Trophoblast cell (in vitro differentiated cells and primary cell): ENCODE data around the gene ANXA7.
A peak's percentile ranks its signal among the peaks of the same experiment; 100 is the strongest.

Experiments used
- DNase-seq, 2 donors: peaks; one replicate each; pipeline ENCODE4 v3.0.0-alpha.2; 2016
- H2AFZ ChIP-seq: 2 replicates; pipeline ENCODE4 v1.6.1; 2013; ENCODE audit warnings: low read length, moderate library complexity, mild to moderate bottlenecking; ENCODE audit not compliant: insufficient read depth, poor library complexity
- H2AK5ac ChIP-seq: 2 replicates; pipeline ENCODE4 v1.6.1; 2013; ENCODE audit warnings: mild to moderate bottlenecking, low read length
- H2BK120ac ChIP-seq: 2 replicates; pipeline ENCODE4 v1.6.1; 2013; ENCODE audit warnings: low read length, mild to moderate bottlenecking, moderate library complexity; ENCODE audit not compliant: insufficient read depth, poor library complexity
- H2BK12ac ChIP-seq: 2 replicates; pipeline ENCODE4 v1.6.1; 2013; ENCODE audit warnings: mild to moderate bottlenecking, low read length, moderate library complexity
- H2BK5ac ChIP-seq: 2 replicates; pipeline ENCODE4 v1.6.1; 2013; ENCODE audit warnings: low read length, low read depth, moderate library complexity, mild to moderate bottlenecking; ENCODE audit not compliant: poor library complexity
- H3K14ac ChIP-seq: 2 replicates; pipeline ENCODE4 v1.6.1; 2013; ENCODE audit warnings: mild to moderate bottlenecking, low read length
- H3K18ac ChIP-seq: 2 replicates; pipeline ENCODE4 v1.6.1; 2013; ENCODE audit warnings: mild to moderate bottlenecking, low read length
- H3K23ac ChIP-seq: 2 replicates; pipeline ENCODE4 v1.6.1; 2013; ENCODE audit warnings: low read length
- H3K27ac ChIP-seq: 2 replicates; pipeline ENCODE4 v1.5.1; 2013; ENCODE audit warnings: low read depth, mild to moderate bottlenecking, inconsistent platforms, low read length, moderate library complexity
- H3K27me3 ChIP-seq: 2 replicates; pipeline ENCODE4 v1.6.1; 2013; ENCODE audit warnings: inconsistent platforms, mild to moderate bottlenecking, low read length, moderate library complexity; ENCODE audit not compliant: insufficient read depth
- H3K36me3 ChIP-seq, 2 experiments: 1 replicate in 1 of 2; 2 replicates in 1 of 2; pipeline ENCODE4 v1.6.1; 2013; ENCODE audit warnings: low read length in 2 of 2, mild to moderate bottlenecking in 2 of 2, moderate library complexity in 1 of 2; ENCODE audit not compliant: insufficient read depth in 2 of 2, control insufficient read depth in 1 of 2
- H3K4ac ChIP-seq: 2 replicates; pipeline ENCODE4 v1.6.1; 2013; ENCODE audit warnings: low read depth, mild to moderate bottlenecking, low read length, moderate library complexity
- H3K4me1 ChIP-seq, 2 experiments: 1 replicate in 1 of 2; 2 replicates in 1 of 2; pipeline ENCODE4 v1.6.1; 2013; ENCODE audit warnings: low read length in 2 of 2, mild to moderate bottlenecking in 2 of 2, moderate library complexity in 1 of 2; ENCODE audit not compliant: insufficient read depth in 2 of 2, control insufficient read depth in 1 of 2
- H3K4me2 ChIP-seq: 2 replicates; pipeline ENCODE4 v1.6.1; 2013; ENCODE audit warnings: inconsistent platforms, mild to moderate bottlenecking, low read length, moderate library complexity
- H3K4me3 ChIP-seq: 2 replicates; pipeline ENCODE4 v1.5.1; 2013; ENCODE audit warnings: mild to moderate bottlenecking, low read depth, low read length, inconsistent platforms
- H3K79me1 ChIP-seq: one replicate; pipeline ENCODE4 v1.6.1; 2013; ENCODE audit warnings: low read length
- H3K79me2 ChIP-seq: 2 replicates; pipeline ENCODE4 v1.6.1; 2013; ENCODE audit warnings: low read length, mild to moderate bottlenecking; ENCODE audit not compliant: control insufficient read depth, insufficient read depth, poor library complexity
- H3K9ac ChIP-seq: 2 replicates; pipeline ENCODE4 v1.6.1; 2013; ENCODE audit warnings: mild to moderate bottlenecking, low read length
- H3K9me3 ChIP-seq: 2 replicates; pipeline ENCODE4 v1.6.1; 2013; ENCODE audit warnings: low read depth, mild to moderate bottlenecking, control low read depth, inconsistent platforms, low read length; ENCODE audit not compliant: insufficient read depth
- H4K12ac ChIP-seq: 2 replicates; pipeline ENCODE4 v1.6.1; 2013; ENCODE audit warnings: low read depth, mild to moderate bottlenecking, low read length, moderate library complexity
- H4K8ac ChIP-seq: 2 replicates; pipeline ENCODE4 v1.6.1; 2013; ENCODE audit warnings: low read depth, mild to moderate bottlenecking, low read length, moderate library complexity
- H4K91ac ChIP-seq: one replicate; pipeline ENCODE4 v1.6.1; 2013; ENCODE audit warnings: low read depth, mild to moderate bottlenecking, low read length, moderate library complexity
- WGBS: extraction: QIAGEN DNeasy Blood & Tissue Kit; methylation state at CpG from one replicate; pipeline ENCODE4 v1.1.7; 2013; ENCODE audit warnings: missing lambda C conversion rate; ENCODE audit not compliant: insufficient read length, insufficient coverage; ENCODE audit errors: extremely low coverage; 5-methylcytosine and 5-hydroxymethylcytosine counted together

The ANXA7 gene

DNA sequence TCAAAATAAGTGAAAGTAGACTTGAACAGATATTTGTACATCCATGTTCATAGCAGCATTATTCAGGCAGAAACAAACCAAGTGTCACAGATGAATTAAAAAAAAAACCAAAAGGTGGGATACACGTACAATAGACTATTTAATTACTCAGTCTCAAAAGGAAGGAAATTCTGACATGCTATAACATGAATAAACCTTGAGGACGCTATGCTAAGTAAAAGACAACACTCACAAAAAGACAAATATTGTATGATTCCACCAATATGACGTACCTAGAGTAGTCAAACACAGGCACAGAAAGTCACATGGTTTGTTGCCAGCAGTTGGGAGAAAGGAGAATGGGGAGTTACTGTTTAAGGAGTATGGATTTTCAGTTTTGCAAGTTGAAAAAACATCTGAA, 37.2 kb downstream of the ANXA7 start:
- no peak for DNase-seq
- Histone ChIP-seq H2BK5ac (no peak overlapping the region), H3K4me1 (no peaks in the 10 kb centered on the region), H3K27me3 (no peaks in the 10 kb centered on the region), H3K79me2 (no peaks in the 10 kb centered on the region), H2BK120ac (no peak overlapping the region), H3K9ac (no peak overlapping the region), H3K79me1 (no peaks in the 10 kb centered on the region), H3K4me2 (no peak overlapping the region), H3K27ac (no peak overlapping the region), H4K12ac (no peak overlapping the region), H4K91ac (no peak overlapping the region), H3K4ac (no peak overlapping the region), H4K8ac (no peak overlapping the region), H2AK5ac (no peak overlapping the region), H3K4me3 (no peak overlapping the region), H3K14ac (no peak overlapping the region), H3K36me3 (peaks cover 15 to 19% of the 10 kb centered on the region in 2 experiments), H3K18ac (no peak overlapping the region), H2AFZ (no peak overlapping the region), H3K23ac (no peak overlapping the region), H3K9me3 (no peaks in the 10 kb centered on the region), H2BK12ac (no peak overlapping the region)
- no CpG with 5 or more reads among the region's 3 CpGs for WGBS

- Histone ChIP-seq H2AK5ac (no peak overlapping the region), H3K79me2 (no peaks in the 10 kb centered on the region), H3K27me3 (no peaks in the 10 kb centered on the region), H3K36me3 (peaks cover 6 to 7% of the 10 kb centered on the region in 2 experiments), H4K91ac (no peak overlapping the region), H3K4ac (no peak overlapping the region), H3K14ac (no peak overlapping the region), H3K4me1 (no peaks in the 10 kb centered on the region), H3K18ac (no peak overlapping the region), H3K9me3 (no peaks in the 10 kb centered on the region), H2AFZ (no peak overlapping the region), H3K27ac (no peak overlapping the region), H3K79me1 (no peaks in the 10 kb centered on the region), H3K9ac (no peak overlapping the region), H4K12ac (no peak overlapping the region), H3K23ac (no peak overlapping the region), H4K8ac (no peak overlapping the region), H2BK12ac (no peak overlapping the region), H2BK120ac (no peak overlapping the region), H3K4me3 (no peak overlapping the region), H3K4me2 (no peak overlapping the region), H2BK5ac (no peak overlapping the region)
- WGBS = 100% methylated on average over 4 of the region's 4 CpGs
- no peak for DNase-seq
Measured at GRCh38 chr10:73368238-73368637, 45.6 kb downstream of the ANXA7 start.

GRCh38 chr10:73366381-73367298, 47.2 kb downstream of the ANXA7 start:
- H2AFZ ChIP-seq = no peak overlapping the region
- no peak for DNase-seq
- H3K9ac ChIP-seq = peak overlapping the region; percentile 56
- no peak overlapping the region for H2BK12ac ChIP-seq
- no peaks in the 10 kb centered on the region for H3K4me1 ChIP-seq
- H3K14ac ChIP-seq = no peak overlapping the region
- H2BK5ac ChIP-seq = no peak overlapping the region
- H3K4me2 ChIP-seq = no peak overlapping the region
- no peak overlapping the region for H3K4me3 ChIP-seq
- H3K23ac ChIP-seq = no peak overlapping the region
- WGBS = no CpG with 5 or more reads among the region's 6 CpGs
- no peak overlapping the region for H4K91ac ChIP-seq
- no peaks in the 10 kb centered on the region for H3K79me1 ChIP-seq
- H3K27me3 ChIP-seq = no peaks in the 10 kb centered on the region
- H2BK120ac ChIP-seq = no peak overlapping the region
- H3K4ac ChIP-seq = no peak overlapping the region
- H4K8ac ChIP-seq = no peak overlapping the region
- no peak overlapping the region for H3K18ac ChIP-seq
- H3K27ac ChIP-seq = no peak overlapping the region
- H3K79me2 ChIP-seq = no peaks in the 10 kb centered on the region
- no peak overlapping the region for H2AK5ac ChIP-seq
- H3K36me3 ChIP-seq = peaks cover 5 to 6% of the 10 kb centered on the region in 2 experiments
- H3K9me3 ChIP-seq = no peaks in the 10 kb centered on the region
- no peak overlapping the region for H4K12ac ChIP-seq

- no peak overlapping the region for H2AK5ac ChIP-seq
- no CpG with 5 or more reads among the region's 3 CpGs for WGBS
- H2BK120ac ChIP-seq = no peak overlapping the region
- no peak overlapping the region for H3K4me2 ChIP-seq
- H2AFZ ChIP-seq = no peak overlapping the region
- H3K27me3 ChIP-seq = no peaks in the 10 kb centered on the region
- H3K79me2 ChIP-seq = no peaks in the 10 kb centered on the region
- no peak overlapping the region for H2BK12ac ChIP-seq
- H3K14ac ChIP-seq = no peak overlapping the region
- no peak overlapping the region for H3K18ac ChIP-seq
- H3K36me3 ChIP-seq = peaks cover 4 to 6% of the 10 kb centered on the region in 2 experiments
- no peaks in the 10 kb centered on the region for H3K4me1 ChIP-seq
- H2BK5ac ChIP-seq = no peak overlapping the region
- no peak overlapping the region for H3K4ac ChIP-seq
- H3K27ac ChIP-seq = no peak overlapping the region
- H3K9ac ChIP-seq = no peak overlapping the region
- no peak overlapping the region for H4K91ac ChIP-seq
- no peak overlapping the region for H4K8ac ChIP-seq
- no peak overlapping the region for H3K4me3 ChIP-seq
- H3K79me1 ChIP-seq = no peaks in the 10 kb centered on the region
- no peak overlapping the region for H3K23ac ChIP-seq
- H3K9me3 ChIP-seq = no peaks in the 10 kb centered on the region
- no peak for DNase-seq
- no peak overlapping the region for H4K12ac ChIP-seq
Measured at GRCh38 chr10:73364964-73365363, 48.9 kb downstream of the ANXA7 start.
